ENCODE measurements around the gene VAPB. TPM values are rescaled to one million over a fixed set of nuclear protein-coding genes. Genes with fewer than 3 reads are reported as not detected.

Gene VAPB
- total RNA-seq, 1 experiment from 2014 or later: 65.1 TPM

DNA sequence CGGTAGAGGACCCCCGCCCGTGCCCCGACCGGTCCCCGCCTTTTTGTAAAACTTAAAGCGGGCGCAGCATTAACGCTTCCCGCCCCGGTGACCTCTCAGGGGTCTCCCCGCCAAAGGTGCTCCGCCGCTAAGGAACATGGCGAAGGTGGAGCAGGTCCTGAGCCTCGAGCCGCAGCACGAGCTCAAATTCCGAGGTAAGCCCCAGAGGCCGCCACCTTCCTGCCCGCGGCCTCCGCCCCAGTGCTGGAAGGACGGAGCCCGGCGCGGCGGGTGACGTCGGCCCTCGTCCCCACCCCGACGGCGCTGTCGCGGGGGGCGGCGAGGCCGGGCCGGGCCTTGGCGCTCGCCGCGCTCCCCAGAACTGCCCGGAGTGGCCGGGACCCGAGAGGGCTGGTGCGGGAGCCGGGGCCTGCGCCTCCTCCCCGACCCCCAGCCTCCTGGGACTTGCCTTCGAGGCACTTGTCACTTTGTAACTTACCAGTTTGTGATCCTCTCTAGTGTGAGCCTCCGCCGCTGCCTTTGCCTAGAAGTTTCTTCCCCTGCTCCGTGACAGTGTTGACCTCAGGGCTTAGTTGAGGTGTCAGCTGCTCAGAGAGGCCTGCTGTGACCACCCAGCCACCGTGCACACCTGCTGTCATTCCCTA lies 417 bp downstream of the VAPB start:
- Histone ChIP-seq H3K23ac (ENCODE audit: insufficient read length, low read depth, low read length) (peak overlapping the region; percentile 3), H4K20me1 (ENCODE audit: control insufficient read depth, insufficient read depth, insufficient read length) (peaks cover 2% of the 10 kb centered on the region), H4K5ac (ENCODE audit: insufficient read length, low read depth, low read length) (no peak overlapping the region), H3K18ac (ENCODE audit: insufficient read length, low read depth, low read length) (peak overlapping the region; percentile 98), H3K4me2 (ENCODE audit: insufficient read depth, insufficient read length, low read length) (peak overlapping the region; percentile 97), H2BK20ac (ENCODE audit: low read depth, low read length, poor library complexity, severe bottlenecking) (no peak overlapping the region), H2BK120ac (ENCODE audit: low read depth, low read length, poor library complexity, severe bottlenecking) (no peak overlapping the region), H3K9me3 (ENCODE audit: control insufficient read depth, low read depth, low read length) (no peaks in the 10 kb centered on the region), H2AK5ac (ENCODE audit: insufficient read length, low read length) (no peak overlapping the region), H3K79me1 (ENCODE audit: insufficient read depth, low read depth, low read length, poor library complexity, severe bottlenecking) (peaks cover 4% of the 10 kb centered on the region), H3K9ac (ENCODE audit: extremely low read depth, insufficient read length, low read length) (peak overlapping the region; percentile 95), H3K27me3 (ENCODE audit: insufficient read depth, low read length) (no peaks in the 10 kb centered on the region), H3K14ac (ENCODE audit: insufficient read depth, low read length) (peak overlapping the region; percentile 98), H3K4ac (ENCODE audit: low read depth, low read length) (no peak overlapping the region), H3K56ac (ENCODE audit: insufficient read length, low read depth, low read length) (no peak overlapping the region), H2BK15ac (ENCODE audit: low read depth, low read length) (no peak overlapping the region), H2BK12ac (ENCODE audit: insufficient read length, low read depth, low read length) (no peak overlapping the region), H3K79me2 (ENCODE audit: insufficient read depth, low read length) (peaks cover 30% of the 10 kb centered on the region; the same call in 1 of the 2 replicates), H3K23me2 (ENCODE audit: insufficient read length, low read depth, low read length, poor library complexity, severe bottlenecking) (peaks cover 8% of the 10 kb centered on the region), H2AFZ (ENCODE audit: low read length) (no peak overlapping the region), H3K27ac (ENCODE audit: insufficient read length, low read depth, low read length) (no peak overlapping the region), H4K8ac (replicated peaks; ENCODE audit: insufficient read length, low read depth, low read length) (no peak overlapping the region), H4K91ac (ENCODE audit: insufficient read length, low read depth, low read length) (no peak overlapping the region), H2BK5ac (ENCODE audit: insufficient read length, low read length) (no peak overlapping the region), H3T11ph (ENCODE audit: low read length) (no peak overlapping the region), H3K4me1 (ENCODE audit: insufficient read depth, low read length) (peaks cover 2% of the 10 kb centered on the region; the same call in 1 of the 2 replicates)
- peaks cover 12 to 29% (median 26%) of the 10 kb centered on the region in 3 experiments for H3K36me3 Mint-ChIP-seq (ENCODE audit: insufficient read depth in 1 of 3, low read depth in 3 of 3)
- H3K4me1 Mint-ChIP-seq: peaks cover 26 to 28% of the 10 kb centered on the region in 2 experiments
- peaks cover 3% of the 10 kb centered on the region; the same call in 1 of the 2 replicates for H3K27me3 Mint-ChIP-seq (ENCODE audit: low read depth)
- WGBS (ENCODE audit: extremely low coverage, insufficient read length, low lambda C conversion rate): no CpG with 5 or more reads among the region's 56 CpGs
- H3K27ac Mint-ChIP-seq: peak overlapping the region; percentile 4 to 92 (median 69); a peak in 5 of 7 replicates
- H3K4me3 Mint-ChIP-seq: peak overlapping the region; percentile 88 to 89
- no peaks in the 10 kb centered on the region for H3K9me3 Mint-ChIP-seq
- no peak for DNase-seq
- TF ChIP-seq, protein P1, sequence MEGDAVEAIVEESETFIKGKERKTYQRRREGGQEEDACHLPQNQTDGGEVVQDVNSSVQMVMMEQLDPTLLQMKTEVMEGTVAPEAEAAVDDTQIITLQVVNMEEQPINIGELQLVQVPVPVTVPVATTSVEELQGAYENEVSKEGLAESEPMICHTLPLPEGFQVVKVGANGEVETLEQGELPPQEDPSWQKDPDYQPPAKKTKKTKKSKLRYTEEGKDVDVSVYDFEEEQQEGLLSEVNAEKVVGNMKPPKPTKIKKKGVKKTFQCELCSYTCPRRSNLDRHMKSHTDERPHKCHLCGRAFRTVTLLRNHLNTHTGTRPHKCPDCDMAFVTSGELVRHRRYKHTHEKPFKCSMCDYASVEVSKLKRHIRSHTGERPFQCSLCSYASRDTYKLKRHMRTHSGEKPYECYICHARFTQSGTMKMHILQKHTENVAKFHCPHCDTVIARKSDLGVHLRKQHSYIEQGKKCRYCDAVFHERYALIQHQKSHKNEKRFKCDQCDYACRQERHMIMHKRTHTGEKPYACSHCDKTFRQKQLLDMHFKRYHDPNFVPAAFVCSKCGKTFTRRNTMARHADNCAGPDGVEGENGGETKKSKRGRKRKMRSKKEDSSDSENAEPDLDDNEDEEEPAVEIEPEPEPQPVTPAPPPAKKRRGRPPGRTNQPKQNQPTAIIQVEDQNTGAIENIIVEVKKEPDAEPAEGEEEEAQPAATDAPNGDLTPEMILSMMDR (conservative IDR thresholded peaks at IDR 0.05): no peak
